ENCODE data around the gene FUBP1.
"Not testable (repeated sequence)": the region's sequence is repeated elsewhere in the genome, so short reads cannot be mapped to it uniquely, and the experiment has no call there.

Gene FUBP1

GRCh38 chr1:78005755-78006154 is 26.9 kb upstream of the FUBP1 start:
- Histone ChIP-seq H3K4me1 (ENCODE audit: control insufficient read depth, insufficient read depth, low read length) (no peaks in the 10 kb centered on the region), H3K27me3 (ENCODE audit: control insufficient read depth, insufficient read depth, low read length, poor library complexity, severe bottlenecking) (no peaks in the 10 kb centered on the region), H3K9me3 (ENCODE audit: control insufficient read depth, low read length) (no peaks in the 10 kb centered on the region), H3K36me3 (ENCODE audit: control insufficient read depth, insufficient read depth, low read length) (no peaks in the 10 kb centered on the region), H3K4me3 (ENCODE audit: insufficient read depth, low read depth, low read length) (peak overlapping the region; percentile 43), H3K27ac (ENCODE audit: insufficient read depth, low read depth, low read length, poor library complexity, severe bottlenecking) (no peak overlapping the region)
- 84 to 86% methylated on average over 1 of the region's 1 CpG for WGBS, 2 experiments

- H3K27ac ChIP-seq (ENCODE audit: insufficient read depth, low read depth, low read length, poor library complexity, severe bottlenecking): no peak overlapping the region
- H3K4me1 ChIP-seq (ENCODE audit: control insufficient read depth, insufficient read depth, low read length): no peaks in the 10 kb centered on the region
- H3K9me3 ChIP-seq (ENCODE audit: control insufficient read depth, low read length): no peaks in the 10 kb centered on the region
- H3K36me3 ChIP-seq (ENCODE audit: control insufficient read depth, insufficient read depth, low read length): no peaks in the 10 kb centered on the region
- H3K4me3 ChIP-seq (ENCODE audit: insufficient read depth, low read depth, low read length): peak overlapping the region; percentile 43
- no peaks in the 10 kb centered on the region for H3K27me3 ChIP-seq (ENCODE audit: control insufficient read depth, insufficient read depth, low read length, poor library complexity, severe bottlenecking)
- 55% methylated on average over 1 of the region's 1 CpG; no CpG with 5 or more reads in 1 of the 2 experiments for WGBS, 2 experiments
Measured at GRCh38 chr1:78005448-78005722, 26.5 kb upstream of the FUBP1 start.

- WGBS, 2 experiments: 10 to 20% methylated on average over 10 to 12 of the region's 12 CpGs
- Histone ChIP-seq H3K27me3 (ENCODE audit: control insufficient read depth, insufficient read depth, low read length, poor library complexity, severe bottlenecking) (no peaks in the 10 kb centered on the region), H3K36me3 (ENCODE audit: control insufficient read depth, insufficient read depth, low read length) (no peaks in the 10 kb centered on the region), H3K27ac (ENCODE audit: insufficient read depth, low read depth, low read length, poor library complexity, severe bottlenecking) (peak within 1 kb of the TSS; percentile 99), H3K4me1 (ENCODE audit: control insufficient read depth, insufficient read depth, low read length) (no peaks in the 10 kb centered on the region), H3K4me3 (ENCODE audit: insufficient read depth, low read depth, low read length) (peak within 1 kb of the TSS; percentile 43), H3K9me3 (ENCODE audit: control insufficient read depth, low read length) (no peaks in the 10 kb centered on the region)
Measured at GRCh38 chr1:78004719-78005447, 26.0 kb upstream of the FUBP1 start, which contains the start of gene DNAJB4. TSS of gene DNAJB4 (plus strand) at chr1:78004939. CDS start at chr1:78005111, 172 bp downstream.

GRCh38 chr1:78003882-78004718 is 25.2 kb upstream of the FUBP1 start:
- no peaks in the 10 kb centered on the region for H3K9me3 ChIP-seq (ENCODE audit: control insufficient read depth, low read length)
- H3K4me1 ChIP-seq (ENCODE audit: control insufficient read depth, insufficient read depth, low read length): no peaks in the 10 kb centered on the region
- H3K27me3 ChIP-seq (ENCODE audit: control insufficient read depth, insufficient read depth, low read length, poor library complexity, severe bottlenecking): no peaks in the 10 kb centered on the region
- H3K27ac ChIP-seq (ENCODE audit: insufficient read depth, low read depth, low read length, poor library complexity, severe bottlenecking): peak overlapping the region; percentile 99
- WGBS, 2 experiments: 2% methylated on average over 4 of the region's 8 CpGs; no CpG with 5 or more reads in 1 of the 2 experiments
- H3K4me3 ChIP-seq (ENCODE audit: insufficient read depth, low read depth, low read length): peak overlapping the region; percentile 43
- no peaks in the 10 kb centered on the region for H3K36me3 ChIP-seq (ENCODE audit: control insufficient read depth, insufficient read depth, low read length)

- WGBS, 2 experiments: 81% methylated on average over 2 to 3 of the region's 3 CpGs
- no peak overlapping the region for H3K27ac ChIP-seq (ENCODE audit: insufficient read depth, low read depth, low read length, poor library complexity, severe bottlenecking)
- no peaks in the 10 kb centered on the region for H3K36me3 ChIP-seq (ENCODE audit: control insufficient read depth, insufficient read depth, low read length)
- H3K9me3 ChIP-seq (ENCODE audit: control insufficient read depth, low read length): no peaks in the 10 kb centered on the region
- no peak overlapping the region for H3K4me3 ChIP-seq (ENCODE audit: insufficient read depth, low read depth, low read length)
- no peaks in the 10 kb centered on the region for H3K27me3 ChIP-seq (ENCODE audit: control insufficient read depth, insufficient read depth, low read length, poor library complexity, severe bottlenecking)
- no peaks in the 10 kb centered on the region for H3K4me1 ChIP-seq (ENCODE audit: control insufficient read depth, insufficient read depth, low read length)
Measured at GRCh38 chr1:78003070-78003746, 24.3 kb upstream of the FUBP1 start.

- H3K4me1 ChIP-seq (ENCODE audit: control insufficient read depth, insufficient read depth, low read length); H3K27ac ChIP-seq (ENCODE audit: insufficient read depth, low read depth, low read length, poor library complexity, severe bottlenecking); H3K9me3 ChIP-seq (ENCODE audit: control insufficient read depth, low read length); H3K27me3 ChIP-seq (ENCODE audit: control insufficient read depth, insufficient read depth, low read length, poor library complexity, severe bottlenecking); H3K36me3 ChIP-seq (ENCODE audit: control insufficient read depth, insufficient read depth, low read length); H3K4me3 ChIP-seq (ENCODE audit: insufficient read depth, low read depth, low read length): not testable (repeated sequence)
- WGBS, 2 experiments: 92% methylated on average over 10 to 11 of the region's 11 CpGs
Measured at GRCh38 chr1:78000536-78000935, 21.7 kb upstream of the FUBP1 start.

GRCh38 chr1:77996734-77997133 is 17.9 kb upstream of the FUBP1 start:
- Histone ChIP-seq H3K9me3 (ENCODE audit: control insufficient read depth, low read length) (no peaks in the 10 kb centered on the region), H3K36me3 (ENCODE audit: control insufficient read depth, insufficient read depth, low read length) (peaks cover 6% of the 10 kb centered on the region), H3K27me3 (ENCODE audit: control insufficient read depth, insufficient read depth, low read length, poor library complexity, severe bottlenecking) (no peaks in the 10 kb centered on the region), H3K4me3 (ENCODE audit: insufficient read depth, low read depth, low read length) (no peak overlapping the region), H3K4me1 (ENCODE audit: control insufficient read depth, insufficient read depth, low read length) (no peaks in the 10 kb centered on the region), H3K27ac (ENCODE audit: insufficient read depth, low read depth, low read length, poor library complexity, severe bottlenecking) (no peak overlapping the region)
- WGBS, 2 experiments: 92 to 96% methylated on average over 5 of the region's 5 CpGs

- H3K4me3 ChIP-seq (ENCODE audit: insufficient read depth, low read depth, low read length): no peak overlapping the region
- no peaks in the 10 kb centered on the region for H3K4me1 ChIP-seq (ENCODE audit: control insufficient read depth, insufficient read depth, low read length)
- WGBS, 2 experiments: 95 to 99% methylated on average over 2 to 3 of the region's 3 CpGs
- no peaks in the 10 kb centered on the region for H3K27me3 ChIP-seq (ENCODE audit: control insufficient read depth, insufficient read depth, low read length, poor library complexity, severe bottlenecking)
- H3K9me3 ChIP-seq (ENCODE audit: control insufficient read depth, low read length): no peaks in the 10 kb centered on the region
- no peak overlapping the region for H3K27ac ChIP-seq (ENCODE audit: insufficient read depth, low read depth, low read length, poor library complexity, severe bottlenecking)
- peaks cover 6% of the 10 kb centered on the region for H3K36me3 ChIP-seq (ENCODE audit: control insufficient read depth, insufficient read depth, low read length)
Measured at GRCh38 chr1:77994117-77994705, 15.3 kb upstream of the FUBP1 start.

GRCh38 chr1:77991638-77992037 is 12.8 kb upstream of the FUBP1 start:
- H3K27me3 ChIP-seq (ENCODE audit: control insufficient read depth, insufficient read depth, low read length, poor library complexity, severe bottlenecking): no peaks in the 10 kb centered on the region

More at GRCh38 chr1:77991638-77992037, 12.8 kb upstream of the FUBP1 start:
- Histone ChIP-seq H3K4me3 (ENCODE audit: insufficient read depth, low read depth, low read length) (no peak overlapping the region), H3K36me3 (ENCODE audit: control insufficient read depth, insufficient read depth, low read length) (peaks cover 6% of the 10 kb centered on the region), H3K9me3 (ENCODE audit: control insufficient read depth, low read length) (no peaks in the 10 kb centered on the region), H3K27ac (ENCODE audit: insufficient read depth, low read depth, low read length, poor library complexity, severe bottlenecking) (no peak overlapping the region), H3K4me1 (ENCODE audit: control insufficient read depth, insufficient read depth, low read length) (no peaks in the 10 kb centered on the region)
